HepG2 (cell line): ENCODE results near the gene LRSAM1. TPM values are rescaled to one million over a fixed set of nuclear protein-coding genes. Genes with fewer than 3 reads are reported as not detected.

ENCODE experiments used
- BATF2 ChIP-seq: sonication (generic); formaldehyde crosslinking; IDR thresholded peaks from 2 replicates; pipeline ENCODE4 v1.8.0; 2022; ENCODE audit warnings: mild to moderate bottlenecking, missing genetic modification reagents, moderate library complexity
- E2F1 ChIP-seq: sonication (generic); formaldehyde crosslinking; IDR thresholded peaks from 2 replicates; pipeline ENCODE4 v1.5.0; 2020; ENCODE audit warnings: missing genetic modification reagents
- ERF ChIP-seq: IDR thresholded peaks from 2 replicates; pipeline ENCODE4 v1.6.1; 2018; ENCODE audit warnings: missing biosample characterization, missing genetic modification reagents
- GLI4 ChIP-seq: sonication (generic); formaldehyde crosslinking; IDR thresholded peaks from 2 replicates; pipeline ENCODE4 v1.5.1; 2020; ENCODE audit warnings: missing genetic modification reagents, mild to moderate bottlenecking, moderate library complexity, borderline replicate concordance
- KDM2A ChIP-seq: sonication (generic); formaldehyde crosslinking; IDR thresholded peaks from 2 replicates; pipeline ENCODE4 v1.4.0; 2020; ENCODE audit warnings: low read depth, missing genetic modification reagents, borderline replicate concordance
- KLF6 ChIP-seq: IDR thresholded peaks from 2 replicates; pipeline ENCODE4 v1.8.0; 2016; ENCODE audit warnings: missing biosample characterization, missing genetic modification reagents
- MIER2 ChIP-seq: IDR thresholded peaks from 2 replicates; pipeline ENCODE4 v1.6.1; 2016; ENCODE audit warnings: missing biosample characterization, missing genetic modification reagents
- MYC ChIP-seq: sonication (generic); formaldehyde crosslinking; IDR thresholded peaks from 2 replicates; pipeline ENCODE4 v1.9.0; 2021; ENCODE audit warnings: missing genetic modification reagents, borderline replicate concordance
- POLR2A ChIP-seq, 2 experiments: IDR thresholded peaks; 2 replicates each; pipeline ENCODE4 v1.6.1; 2011; ENCODE audit warnings: low read depth in 2 of 2, low read length in 2 of 2, mild to moderate bottlenecking in 1 of 2, moderate library complexity in 1 of 2; ENCODE audit not compliant: insufficient read depth in 1 of 2
- U2AF2 ChIP-seq: fragments of 200-400 bp; formaldehyde crosslinking; IDR thresholded peaks from 2 replicates; pipeline ENCODE4 v1.6.1; 2017; ENCODE audit warnings: low read depth, mild to moderate bottlenecking, low read length
- ZBTB39 ChIP-seq: sonication (generic); formaldehyde crosslinking; IDR thresholded peaks from 2 replicates; pipeline ENCODE4 v1.5.0; 2020; ENCODE audit warnings: missing genetic modification reagents
- ZNF124 ChIP-seq: sonication (generic); formaldehyde crosslinking; IDR thresholded peaks from 2 replicates; pipeline ENCODE4 v1.4.0; 2020; ENCODE audit warnings: missing genetic modification reagents
- ZNF180 ChIP-seq: sonication (generic); formaldehyde crosslinking; IDR thresholded peaks from 2 replicates; pipeline ENCODE4 v1.4.0; 2020; ENCODE audit warnings: low read depth, missing genetic modification reagents, borderline replicate concordance
- ZNF232 ChIP-seq: sonication (generic); formaldehyde crosslinking; IDR thresholded peaks from 2 replicates; pipeline ENCODE4 v1.4.0; 2020; ENCODE audit warnings: missing genetic modification reagents, borderline replicate concordance
- ZNF570 ChIP-seq: sonication (generic); formaldehyde crosslinking; IDR thresholded peaks from 2 replicates; pipeline ENCODE4 v1.4.0; 2020; ENCODE audit warnings: mild to moderate bottlenecking, missing genetic modification reagents, borderline replicate concordance
- ZNF616 ChIP-seq: sonication (generic); formaldehyde crosslinking; IDR thresholded peaks from 2 replicates; pipeline ENCODE4 v1.5.0; 2020; ENCODE audit warnings: low read depth, mild to moderate bottlenecking, missing genetic modification reagents
- polyA plus RNA-seq, 8 experiments: library from polyadenylated mRNA; depleted of rRNA in 3 of 8; stranded (reverse) in 7 of 8; unstranded in 1 of 8; fragments of >200 nt; fragmentation: Illumina TruSeq in 4 of 8; extraction: Trizol in 4 of 8; gene quantifications; 2 replicates each; pipeline versions ENCODE4 v1.2.1 to v1.2.3, GENCODE V29; 2011 to 2016; ENCODE audit warnings: low read depth in 4 of 8, missing spikeins in 1 of 8, mixed read lengths in 1 of 8; ENCODE audit not compliant: insufficient read depth in 1 of 8
- total RNA-seq, 5 experiments: library from RNA; depleted of rRNA; stranded (reverse); fragments of >200 nt; fragmentation: Illumina TruSeq; extraction: Trizol; gene quantifications; 2 replicates each; pipeline ENCODE4 v1.2.3, GENCODE V29; 2016; ENCODE audit warnings: low read depth in 1 of 5
- TF ChIP-seq, protein P1 (sequence below): sonication (generic); formaldehyde crosslinking; IDR thresholded peaks from 2 replicates; pipeline ENCODE4 v1.4.0; 2020; ENCODE audit warnings: missing genetic modification reagents
- TF ChIP-seq, protein P2 (sequence below): sonication (generic); formaldehyde crosslinking; IDR thresholded peaks from 2 replicates; pipeline ENCODE4 v1.4.0; 2020; ENCODE audit warnings: mild to moderate bottlenecking, missing genetic modification reagents
- TF ChIP-seq, protein P3 (sequence below): sonication (generic); formaldehyde crosslinking; IDR thresholded peaks from 2 replicates; pipeline ENCODE4 v1.4.0; 2020; ENCODE audit warnings: missing genetic modification reagents
- TF ChIP-seq, protein P4 (sequence below): sonication (generic); formaldehyde crosslinking; IDR thresholded peaks from 2 replicates; pipeline ENCODE4 v1.4.0; 2020; ENCODE audit warnings: missing genetic modification reagents

LRSAM1 gene
- total and polyA plus RNA-seq, 2 of the 13 experiments (the other 11 are each of a cell fraction or from before 2014, with no cell fraction given) = 8.7 to 10.2 TPM

GRCh38 chr9:127450243-127450760 lies 1.0 kb upstream of the LRSAM1 start (continued):
- TF ChIP-seq KLF6 (CRISPR knock-in tag) (no peak), BATF2 (CRISPR knock-in tag) (no peak), MYC (CRISPR knock-in tag) (no peak), E2F1 (no peak), POLR2A (IDR thresholded peaks at IDR 0.05; ENCODE audit: insufficient read depth in 1 of 2, low read depth in 2 of 2, low read length in 2 of 2) (0 out of 4 replicates have a peak, but pooled peaks of 1 of the 2 experiments have one; percentile 38), ZNF616 (CRISPR knock-in tag) (no peak), ZNF124 (CRISPR knock-in tag) (no peak), ZNF570 (CRISPR knock-in tag) (no peak), ZBTB39 (CRISPR knock-in tag) (no peak), KDM2A (CRISPR knock-in tag) (no peak), ERF (CRISPR knock-in tag) (no peak), GLI4 (CRISPR knock-in tag) (no peak), U2AF2 (no peak), ZNF232 (CRISPR knock-in tag) (0 out of 2 replicates have a peak, but pooled peaks have one; percentile 36), ZNF180 (0 out of 2 replicates have a peak, but pooled peaks have one; percentile 28), MIER2 (CRISPR knock-in tag) (no peak)
- TF ChIP-seq, protein P1, sequence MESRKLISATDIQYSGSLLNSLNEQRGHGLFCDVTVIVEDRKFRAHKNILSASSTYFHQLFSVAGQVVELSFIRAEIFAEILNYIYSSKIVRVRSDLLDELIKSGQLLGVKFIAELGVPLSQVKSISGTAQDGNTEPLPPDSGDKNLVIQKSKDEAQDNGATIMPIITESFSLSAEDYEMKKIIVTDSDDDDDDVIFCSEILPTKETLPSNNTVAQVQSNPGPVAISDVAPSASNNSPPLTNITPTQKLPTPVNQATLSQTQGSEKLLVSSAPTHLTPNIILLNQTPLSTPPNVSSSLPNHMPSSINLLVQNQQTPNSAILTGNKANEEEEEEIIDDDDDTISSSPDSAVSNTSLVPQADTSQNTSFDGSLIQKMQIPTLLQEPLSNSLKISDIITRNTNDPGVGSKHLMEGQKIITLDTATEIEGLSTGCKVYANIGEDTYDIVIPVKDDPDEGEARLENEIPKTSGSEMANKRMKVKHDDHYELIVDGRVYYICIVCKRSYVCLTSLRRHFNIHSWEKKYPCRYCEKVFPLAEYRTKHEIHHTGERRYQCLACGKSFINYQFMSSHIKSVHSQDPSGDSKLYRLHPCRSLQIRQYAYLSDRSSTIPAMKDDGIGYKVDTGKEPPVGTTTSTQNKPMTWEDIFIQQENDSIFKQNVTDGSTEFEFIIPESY (CRISPR knock-in tag) = no peak
- TF ChIP-seq, protein P2, sequence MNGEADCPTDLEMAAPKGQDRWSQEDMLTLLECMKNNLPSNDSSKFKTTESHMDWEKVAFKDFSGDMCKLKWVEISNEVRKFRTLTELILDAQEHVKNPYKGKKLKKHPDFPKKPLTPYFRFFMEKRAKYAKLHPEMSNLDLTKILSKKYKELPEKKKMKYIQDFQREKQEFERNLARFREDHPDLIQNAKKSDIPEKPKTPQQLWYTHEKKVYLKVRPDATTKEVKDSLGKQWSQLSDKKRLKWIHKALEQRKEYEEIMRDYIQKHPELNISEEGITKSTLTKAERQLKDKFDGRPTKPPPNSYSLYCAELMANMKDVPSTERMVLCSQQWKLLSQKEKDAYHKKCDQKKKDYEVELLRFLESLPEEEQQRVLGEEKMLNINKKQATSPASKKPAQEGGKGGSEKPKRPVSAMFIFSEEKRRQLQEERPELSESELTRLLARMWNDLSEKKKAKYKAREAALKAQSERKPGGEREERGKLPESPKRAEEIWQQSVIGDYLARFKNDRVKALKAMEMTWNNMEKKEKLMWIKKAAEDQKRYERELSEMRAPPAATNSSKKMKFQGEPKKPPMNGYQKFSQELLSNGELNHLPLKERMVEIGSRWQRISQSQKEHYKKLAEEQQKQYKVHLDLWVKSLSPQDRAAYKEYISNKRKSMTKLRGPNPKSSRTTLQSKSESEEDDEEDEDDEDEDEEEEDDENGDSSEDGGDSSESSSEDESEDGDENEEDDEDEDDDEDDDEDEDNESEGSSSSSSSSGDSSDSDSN (CRISPR knock-in tag) = no peak
- TF ChIP-seq, protein P3, sequence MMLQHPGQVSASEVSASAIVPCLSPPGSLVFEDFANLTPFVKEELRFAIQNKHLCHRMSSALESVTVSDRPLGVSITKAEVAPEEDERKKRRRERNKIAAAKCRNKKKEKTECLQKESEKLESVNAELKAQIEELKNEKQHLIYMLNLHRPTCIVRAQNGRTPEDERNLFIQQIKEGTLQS (CRISPR knock-in tag) = no peak
- TF ChIP-seq, protein P4, sequence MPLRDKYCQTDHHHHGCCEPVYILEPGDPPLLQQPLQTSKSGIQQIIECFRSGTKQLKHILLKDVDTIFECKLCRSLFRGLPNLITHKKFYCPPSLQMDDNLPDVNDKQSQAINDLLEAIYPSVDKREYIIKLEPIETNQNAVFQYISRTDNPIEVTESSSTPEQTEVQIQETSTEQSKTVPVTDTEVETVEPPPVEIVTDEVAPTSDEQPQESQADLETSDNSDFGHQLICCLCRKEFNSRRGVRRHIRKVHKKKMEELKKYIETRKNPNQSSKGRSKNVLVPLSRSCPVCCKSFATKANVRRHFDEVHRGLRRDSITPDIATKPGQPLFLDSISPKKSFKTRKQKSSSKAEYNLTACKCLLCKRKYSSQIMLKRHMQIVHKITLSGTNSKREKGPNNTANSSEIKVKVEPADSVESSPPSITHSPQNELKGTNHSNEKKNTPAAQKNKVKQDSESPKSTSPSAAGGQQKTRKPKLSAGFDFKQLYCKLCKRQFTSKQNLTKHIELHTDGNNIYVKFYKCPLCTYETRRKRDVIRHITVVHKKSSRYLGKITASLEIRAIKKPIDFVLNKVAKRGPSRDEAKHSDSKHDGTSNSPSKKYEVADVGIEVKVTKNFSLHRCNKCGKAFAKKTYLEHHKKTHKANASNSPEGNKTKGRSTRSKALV (CRISPR knock-in tag) = 0 out of 2 replicates have a peak, but pooled peaks have one; percentile 9
